H9 (cell line): Measurements from ENCODE around the gene BPIFA3. TPM values are rescaled to one million over a fixed set of nuclear protein-coding genes. Genes with fewer than 3 reads are reported as not detected.

Experiments used
- DNase-seq: peaks from one replicate; pipeline ENCODE4 v3.0.0-alpha.2; 2017
- H2AFZ ChIP-seq: one replicate; pipeline ENCODE4 v1.6.1; 2013; ENCODE audit warnings: mild to moderate bottlenecking, low read length, control low read depth, moderate library complexity
- H2AK5ac ChIP-seq: 2 replicates; pipeline ENCODE4 v1.6.1; 2013; ENCODE audit warnings: low read length, control low read depth, mixed read lengths; ENCODE audit not compliant: insufficient read length
- H2BK120ac ChIP-seq: one replicate; pipeline ENCODE4 v1.6.1; 2013; ENCODE audit warnings: low read depth, mild to moderate bottlenecking, low read length, control low read depth, inconsistent platforms; ENCODE audit not compliant: poor library complexity, severe bottlenecking
- H2BK12ac ChIP-seq: 2 replicates; pipeline ENCODE4 v1.6.1; 2013; ENCODE audit warnings: low read length, control low read depth, mixed read lengths, low read depth; ENCODE audit not compliant: insufficient read length
- H2BK15ac ChIP-seq: 2 replicates; pipeline ENCODE4 v1.6.1; 2013; ENCODE audit warnings: low read depth, low read length, control low read depth
- H2BK20ac ChIP-seq: one replicate; pipeline ENCODE4 v1.6.1; 2013; ENCODE audit warnings: low read depth, mild to moderate bottlenecking, low read length, control low read depth, inconsistent platforms; ENCODE audit not compliant: poor library complexity, severe bottlenecking
- H2BK5ac ChIP-seq: 2 replicates; pipeline ENCODE4 v1.6.1; 2013; ENCODE audit warnings: low read length, control low read depth, mixed read lengths; ENCODE audit not compliant: insufficient read length
- H3K14ac ChIP-seq: 2 replicates; pipeline ENCODE4 v1.6.1; 2013; ENCODE audit warnings: low read length, control low read depth; ENCODE audit not compliant: insufficient read depth
- H3K18ac ChIP-seq: 2 replicates; pipeline ENCODE4 v1.6.1; 2013; ENCODE audit warnings: low read depth, mild to moderate bottlenecking, mixed read lengths, low read length, control low read depth; ENCODE audit not compliant: insufficient read length
- H3K23ac ChIP-seq: 2 replicates; pipeline ENCODE4 v1.6.1; 2013; ENCODE audit warnings: low read length, control low read depth, mixed read lengths, low read depth; ENCODE audit not compliant: insufficient read length
- H3K23me2 ChIP-seq: 2 replicates; pipeline ENCODE4 v1.6.1; 2013; ENCODE audit warnings: low read depth, mild to moderate bottlenecking, mixed read lengths, low read length, control low read depth; ENCODE audit not compliant: insufficient read length, poor library complexity, severe bottlenecking
- H3K27ac ChIP-seq: 2 replicates; pipeline ENCODE4 v1.5.1; 2013; ENCODE audit warnings: low read length, control low read depth, mixed read lengths, low read depth; ENCODE audit not compliant: insufficient read length
- H3K27me3 ChIP-seq: 2 replicates; pipeline ENCODE4 v1.6.1; 2013; ENCODE audit warnings: low read length, control low read depth, inconsistent platforms; ENCODE audit not compliant: insufficient read depth
- H3K4ac ChIP-seq: 2 replicates; pipeline ENCODE4 v1.6.1; 2013; ENCODE audit warnings: low read depth, mild to moderate bottlenecking, control low read depth, inconsistent platforms, low read length, moderate library complexity
- H3K4me1 ChIP-seq: 2 replicates; pipeline ENCODE4 v1.6.1; 2013; ENCODE audit warnings: low read length, control low read depth, inconsistent platforms; ENCODE audit not compliant: insufficient read depth
- H3K4me2 ChIP-seq: 2 replicates; pipeline ENCODE4 v1.6.1; 2013; ENCODE audit warnings: low read length, control low read depth, mixed read lengths; ENCODE audit not compliant: insufficient read length, insufficient read depth
- H3K56ac ChIP-seq: 2 replicates; pipeline ENCODE4 v1.6.1; 2013; ENCODE audit warnings: low read depth, mild to moderate bottlenecking, mixed read lengths, low read length, control low read depth; ENCODE audit not compliant: insufficient read length
- H3K79me1 ChIP-seq: 2 replicates; pipeline ENCODE4 v1.6.1; 2013; ENCODE audit warnings: low read depth, mild to moderate bottlenecking, moderate library complexity, low read length, control low read depth, inconsistent platforms; ENCODE audit not compliant: insufficient read depth, poor library complexity, severe bottlenecking
- H3K79me2 ChIP-seq: 2 replicates; pipeline ENCODE4 v1.6.1; 2013; ENCODE audit warnings: low read length, control low read depth, inconsistent platforms; ENCODE audit not compliant: insufficient read depth
- H3K9ac ChIP-seq: 2 replicates; pipeline ENCODE4 v1.6.1; 2013; ENCODE audit warnings: low read length, control low read depth, mixed read lengths; ENCODE audit not compliant: insufficient read length; ENCODE audit errors: extremely low read depth
- H3K9me3 ChIP-seq: one replicate; pipeline ENCODE4 v1.6.1; 2013; ENCODE audit warnings: low read depth, low read length, inconsistent platforms; ENCODE audit not compliant: control insufficient read depth
- H3T11ph ChIP-seq: one replicate; pipeline ENCODE4 v1.6.1; 2013; ENCODE audit warnings: mild to moderate bottlenecking, low read length, control low read depth, inconsistent platforms
- H4K20me1 ChIP-seq: one replicate; pipeline ENCODE4 v1.6.1; 2013; ENCODE audit not compliant: control insufficient read depth, insufficient read length, insufficient read depth
- H4K5ac ChIP-seq: 2 replicates; pipeline ENCODE4 v1.6.1; 2013; ENCODE audit warnings: low read depth, mild to moderate bottlenecking, mixed read lengths, low read length, control low read depth; ENCODE audit not compliant: insufficient read length
- H4K8ac ChIP-seq: replicated peaks from 2 replicates; pipeline ENCODE4 v1.6.1; 2013; ENCODE audit warnings: low read length, control low read depth, mixed read lengths, low read depth; ENCODE audit not compliant: insufficient read length
- H4K91ac ChIP-seq: 2 replicates; pipeline ENCODE4 v1.6.1; 2013; ENCODE audit warnings: low read depth, mild to moderate bottlenecking, moderate library complexity, mixed read lengths, low read length, control low read depth; ENCODE audit not compliant: insufficient read length
- H3K27ac Mint-ChIP-seq, 3 experiments: 2 replicates in 2 of 3; 3 replicates in 1 of 3; pipeline ENCODE4 v1.8.0; 2020 to 2021; ENCODE audit warnings: mixed read lengths in 3 of 3, mild to moderate bottlenecking in 1 of 3, moderate library complexity in 1 of 3
- H3K27me3 Mint-ChIP-seq: 2 replicates; pipeline ENCODE4 v1.8.0; 2021; ENCODE audit warnings: low read depth, mild to moderate bottlenecking, moderate library complexity, mixed read lengths
- H3K36me3 Mint-ChIP-seq, 3 experiments: 2 replicates in 2 of 3; 3 replicates in 1 of 3; pipeline ENCODE4 v1.8.0; 2020 to 2021; ENCODE audit warnings: low read depth in 3 of 3, mixed read lengths in 3 of 3; ENCODE audit not compliant: insufficient read depth in 1 of 3
- H3K4me1 Mint-ChIP-seq, 2 experiments: 2 replicates each; pipeline ENCODE4 v1.8.0; 2020; ENCODE audit warnings: mixed read lengths in 2 of 2
- H3K4me3 Mint-ChIP-seq, 2 experiments: 2 replicates in 1 of 2; 3 replicates in 1 of 2; pipeline ENCODE4 v1.8.0; 2020 to 2021; ENCODE audit warnings: mild to moderate bottlenecking in 2 of 2, mixed read lengths in 2 of 2, moderate library complexity in 1 of 2
- H3K9me3 Mint-ChIP-seq, 2 experiments: 2 replicates in 1 of 2; 3 replicates in 1 of 2; pipeline ENCODE4 v1.8.0; 2020; ENCODE audit warnings: mild to moderate bottlenecking in 2 of 2, mixed read lengths in 2 of 2, moderate library complexity in 1 of 2
- WGBS: extraction: QIAGEN DNeasy Blood & Tissue Kit; methylation state at CpG from one replicate; pipeline ENCODE4 v1.1.7; 2013; ENCODE audit warnings: missing lambda C conversion rate, low lambda C conversion rate, mixed read lengths; ENCODE audit not compliant: insufficient read length; ENCODE audit errors: extremely low coverage; 5-methylcytosine and 5-hydroxymethylcytosine counted together
- total RNA-seq: library from RNA; stranded (reverse); gene quantifications from 2 replicates; pipeline ENCODE4 v1.2.1, GENCODE V29; 2021
- TF ChIP-seq, protein P1 (sequence below): fragments of 200-600 bp; sonication (generic); conservative IDR thresholded peaks from 3 replicates; pipeline ENCODE4 v1.8.0; 2021; ENCODE audit warnings: antibody characterized with exemption, mild to moderate bottlenecking

BPIFA3 gene
- total RNA-seq, 1 experiment from 2014 or later = not detected

DNA sequence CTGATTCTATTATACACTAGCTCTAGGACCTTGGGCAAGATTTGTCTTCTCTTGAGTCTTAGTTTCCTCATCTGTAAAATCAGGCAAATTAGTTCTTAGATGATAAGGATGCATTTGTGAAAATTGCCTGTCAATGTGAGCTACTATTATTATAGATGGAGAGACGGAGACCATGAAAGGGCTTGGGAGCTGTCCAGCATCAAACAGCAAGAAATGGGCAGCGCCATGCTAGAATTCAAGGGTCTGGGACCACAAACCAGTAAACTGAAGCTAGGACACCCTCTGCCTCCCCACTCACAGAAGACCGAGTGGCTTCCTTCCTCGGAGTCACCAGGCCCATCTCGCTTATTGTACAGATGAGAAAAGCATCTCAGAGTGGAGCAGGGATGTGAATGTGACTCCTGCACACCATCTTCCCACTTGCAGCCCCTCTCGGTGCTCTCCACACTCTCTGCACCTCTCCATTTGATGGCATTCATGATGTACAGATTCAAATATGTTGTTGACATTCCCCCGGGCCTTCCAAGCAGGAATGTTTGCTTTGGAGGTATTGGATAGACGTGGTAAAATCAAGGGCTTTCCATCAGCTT lies 24.1 kb upstream of the BPIFA3 start:
- Histone ChIP-seq H3K4me2 (no peak overlapping the region), H3K18ac (no peak overlapping the region), H3K79me2 (no peaks in the 10 kb centered on the region), H2BK20ac (no peak overlapping the region), H3K9me3 (no peaks in the 10 kb centered on the region), H3K56ac (no peak overlapping the region), H2BK5ac (no peak overlapping the region), H3K4ac (no peak overlapping the region), H2BK120ac (no peak overlapping the region), H4K91ac (no peak overlapping the region), H4K8ac (no peak overlapping the region), H4K5ac (no peak overlapping the region), H2AK5ac (no peak overlapping the region), H3K4me1 (no peaks in the 10 kb centered on the region), H3K23me2 (no peaks in the 10 kb centered on the region), H3T11ph (no peak overlapping the region), H4K20me1 (no peaks in the 10 kb centered on the region), H2BK15ac (no peak overlapping the region), H3K9ac (no peak overlapping the region), H3K23ac (no peak overlapping the region), H3K27me3 (no peaks in the 10 kb centered on the region), H3K27ac (no peak overlapping the region), H3K14ac (no peak overlapping the region), H3K79me1 (no peaks in the 10 kb centered on the region), H2AFZ (no peak overlapping the region), H2BK12ac (no peak overlapping the region)
- Mint-ChIP-seq H3K27ac (no peak overlapping the region), H3K36me3 (no peaks in the 10 kb centered on the region), H3K9me3 (no peaks in the 10 kb centered on the region), H3K4me1 (peaks cover 3 to 6% of the 10 kb centered on the region in 2 experiments; a peak in 3 of 4 replicates), H3K27me3 (peaks cover 49% of the 10 kb centered on the region), H3K4me3 (no peak overlapping the region)
- WGBS = no CpG with 5 or more reads among the region's 8 CpGs
- DNase-seq = no peak
- TF ChIP-seq, protein P1, sequence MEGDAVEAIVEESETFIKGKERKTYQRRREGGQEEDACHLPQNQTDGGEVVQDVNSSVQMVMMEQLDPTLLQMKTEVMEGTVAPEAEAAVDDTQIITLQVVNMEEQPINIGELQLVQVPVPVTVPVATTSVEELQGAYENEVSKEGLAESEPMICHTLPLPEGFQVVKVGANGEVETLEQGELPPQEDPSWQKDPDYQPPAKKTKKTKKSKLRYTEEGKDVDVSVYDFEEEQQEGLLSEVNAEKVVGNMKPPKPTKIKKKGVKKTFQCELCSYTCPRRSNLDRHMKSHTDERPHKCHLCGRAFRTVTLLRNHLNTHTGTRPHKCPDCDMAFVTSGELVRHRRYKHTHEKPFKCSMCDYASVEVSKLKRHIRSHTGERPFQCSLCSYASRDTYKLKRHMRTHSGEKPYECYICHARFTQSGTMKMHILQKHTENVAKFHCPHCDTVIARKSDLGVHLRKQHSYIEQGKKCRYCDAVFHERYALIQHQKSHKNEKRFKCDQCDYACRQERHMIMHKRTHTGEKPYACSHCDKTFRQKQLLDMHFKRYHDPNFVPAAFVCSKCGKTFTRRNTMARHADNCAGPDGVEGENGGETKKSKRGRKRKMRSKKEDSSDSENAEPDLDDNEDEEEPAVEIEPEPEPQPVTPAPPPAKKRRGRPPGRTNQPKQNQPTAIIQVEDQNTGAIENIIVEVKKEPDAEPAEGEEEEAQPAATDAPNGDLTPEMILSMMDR = no peak
